Calu3 (cell line): ENCODE results near the gene DAB1. TPM values are rescaled to one million over a fixed set of nuclear protein-coding genes. Genes with fewer than 3 reads are reported as not detected.

ENCODE experiments used
- BruUV-seq: library from RNA; stranded (reverse); fragments of 400-500 nt; replicated peaks from 2 replicates; lab custom pipeline; 2021; lab: Mats Ljungman, UMichigan
- CTCF ChIA-PET: fragments of 300-600 bp; sonication (Branson Sonifier 250); formaldehyde crosslinking; loops from one replicate; lab custom pipeline; 2022; ENCODE audit warnings: antibody characterized with exemption; lab: Charles Lee
- DNase-seq: peaks from one replicate; pipeline ENCODE4 v3.0.0; 2022
- H3K27ac Mint-ChIP-seq: one replicate; pipeline ENCODE4 v1.8.0; 2022; ENCODE audit warnings: mixed read lengths; ENCODE audit not compliant: unreplicated experiment
- H3K27me3 Mint-ChIP-seq: one replicate; pipeline ENCODE4 v1.8.0; 2022; ENCODE audit warnings: mixed read lengths; ENCODE audit not compliant: unreplicated experiment
- H3K36me3 Mint-ChIP-seq: one replicate; pipeline ENCODE4 v1.8.0; 2022; ENCODE audit warnings: mild to moderate bottlenecking, moderate library complexity, mixed read lengths; ENCODE audit not compliant: insufficient read depth, unreplicated experiment
- H3K4me1 Mint-ChIP-seq: one replicate; pipeline ENCODE4 v1.8.0; 2022; ENCODE audit warnings: mild to moderate bottlenecking, low read depth, mixed read lengths; ENCODE audit not compliant: unreplicated experiment
- H3K4me3 Mint-ChIP-seq: one replicate; pipeline ENCODE4 v1.8.0; 2022; ENCODE audit warnings: mild to moderate bottlenecking, low read depth, moderate library complexity, mixed read lengths; ENCODE audit not compliant: unreplicated experiment
- H3K9me3 Mint-ChIP-seq: one replicate; pipeline ENCODE4 v1.8.0; 2022; ENCODE audit warnings: low read depth, mixed read lengths; ENCODE audit not compliant: unreplicated experiment
- CTCF ChIP-seq: fragments of 200-600 bp; IDR thresholded peaks from one replicate; pipeline ENCODE4 v1.8.0; 2022; ENCODE audit warnings: antibody characterized with exemption; ENCODE audit not compliant: unreplicated experiment
- intact Hi-C: fragments of 100-400 bp; cut with micrococcal nuclease; formaldehyde crosslinking; loops from one replicate; pipeline ENCODE4 v1.10.0; 2022; ENCODE audit not compliant: unreplicated experiment
- total RNA-seq: library from RNA; stranded (reverse); gene quantifications from 2 replicates; pipeline ENCODE4 v1.2.3, GENCODE V29; 2022

DAB1 gene
- total RNA-seq, 1 experiment from 2014 or later = not detected

- intact Hi-C loops = no loop called here
- TF ChIP-seq CTCF = no peak
- H3K27me3 Mint-ChIP-seq = no peaks in the 10 kb centered on the region
- H3K4me3 Mint-ChIP-seq = no peak overlapping the region
- DNase-seq = no peak
- BruUV-seq = no TSS peak
- H3K27ac Mint-ChIP-seq = no peak overlapping the region
- H3K36me3 Mint-ChIP-seq = no peaks in the 10 kb centered on the region
- no peaks in the 10 kb centered on the region for H3K4me1 Mint-ChIP-seq
- CTCF ChIA-PET = no interaction called here
- peaks cover 3% of the 10 kb centered on the region for H3K9me3 Mint-ChIP-seq
Observed at GRCh38 chr1:56995414-56996100, 428.3 kb downstream of the DAB1 start.

GRCh38 chr1:56993475-56993874 is 430.4 kb downstream of the DAB1 start:
- DNase-seq = no peak
- Mint-ChIP-seq H3K27me3 (no peaks in the 10 kb centered on the region), H3K36me3 (no peaks in the 10 kb centered on the region), H3K4me1 (no peaks in the 10 kb centered on the region), H3K4me3 (no peak overlapping the region), H3K27ac (no peak overlapping the region), H3K9me3 (peaks cover 3% of the 10 kb centered on the region)
- intact Hi-C loops = no loop called here
- no TSS peak for BruUV-seq
- no peak for TF ChIP-seq CTCF
- CTCF ChIA-PET = no interaction called here

- Mint-ChIP-seq H3K4me3 (no peak overlapping the region), H3K4me1 (no peaks in the 10 kb centered on the region), H3K27me3 (no peaks in the 10 kb centered on the region), H3K27ac (no peak overlapping the region), H3K36me3 (no peaks in the 10 kb centered on the region), H3K9me3 (peaks cover 3% of the 10 kb centered on the region)
- no TSS peak for BruUV-seq
- TF ChIP-seq CTCF = no peak
- CTCF ChIA-PET = no interaction called here
- intact Hi-C loops = no loop called here
- DNase-seq = no peak
Observed at GRCh38 chr1:56992318-56993125, 431.3 kb downstream of the DAB1 start.

- intact Hi-C loops = no loop called here
- DNase-seq = no peak
- Mint-ChIP-seq H3K9me3 (peaks cover 3% of the 10 kb centered on the region), H3K27ac (no peak overlapping the region), H3K27me3 (no peaks in the 10 kb centered on the region), H3K36me3 (no peaks in the 10 kb centered on the region), H3K4me3 (no peak overlapping the region), H3K4me1 (no peaks in the 10 kb centered on the region)
- no TSS peak for BruUV-seq
- CTCF ChIA-PET = interaction anchor here (1.2 kb wide), 1 partner anchor 11 kb away, joined by 3 read pairs; no protein-coding TSS in a partner anchor
- TF ChIP-seq CTCF = no peak
Observed at GRCh38 chr1:56991576-56991975, 432.3 kb downstream of the DAB1 start.
